ENCODE measurements around the gene L3MBTL3. TPM values are rescaled to one million over a fixed set of nuclear protein-coding genes. Genes with fewer than 3 reads are reported as not detected.

L3MBTL3 gene
- total RNA-seq, 1 donor from 2014 or later = 13.8 TPM

DNA sequence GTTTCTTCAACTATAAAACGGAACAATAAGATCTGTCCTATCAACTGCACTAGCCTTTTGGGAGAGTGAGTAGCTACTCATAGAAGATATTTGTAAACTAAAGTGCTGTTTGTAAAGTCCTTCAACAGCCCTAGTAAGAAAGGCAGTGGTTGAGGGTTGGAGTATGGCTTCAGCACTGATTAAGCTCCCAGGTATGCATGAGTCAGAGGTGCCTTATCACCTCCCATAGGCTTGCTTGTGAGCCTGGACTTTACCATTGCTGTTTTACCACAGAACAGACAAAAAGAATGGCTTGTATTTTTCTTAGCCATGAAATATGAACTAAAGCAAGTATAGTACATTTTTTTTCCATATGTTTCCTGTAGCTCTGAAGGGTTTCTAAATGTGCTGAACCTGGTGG lies 160.3 kb downstream of the L3MBTL3 start:
- peak; percentile 17 for DNase-seq (ENCODE audit: low read depth)

DNA sequence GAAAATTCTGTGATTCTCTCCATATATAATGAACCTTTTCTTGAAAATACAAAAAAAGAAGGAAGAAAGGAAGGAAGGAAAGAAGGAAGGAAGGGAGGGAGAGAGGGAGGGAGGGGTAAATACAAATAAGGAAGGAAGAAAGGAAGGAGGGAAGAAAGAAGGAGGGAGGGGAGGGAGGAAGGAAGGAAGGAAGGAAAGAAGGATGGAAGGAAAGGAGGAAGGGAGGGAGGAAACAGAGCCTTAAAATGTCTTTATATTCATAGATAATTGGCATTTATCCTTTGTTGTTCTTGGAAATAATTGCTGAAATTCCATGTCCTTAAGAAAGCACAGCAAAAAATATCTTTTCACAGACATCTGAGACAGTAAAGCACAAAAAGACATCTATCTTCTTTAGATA lies 164.1 kb downstream of the L3MBTL3 start:
- DNase-seq (ENCODE audit: low read depth) = no peak

DNA sequence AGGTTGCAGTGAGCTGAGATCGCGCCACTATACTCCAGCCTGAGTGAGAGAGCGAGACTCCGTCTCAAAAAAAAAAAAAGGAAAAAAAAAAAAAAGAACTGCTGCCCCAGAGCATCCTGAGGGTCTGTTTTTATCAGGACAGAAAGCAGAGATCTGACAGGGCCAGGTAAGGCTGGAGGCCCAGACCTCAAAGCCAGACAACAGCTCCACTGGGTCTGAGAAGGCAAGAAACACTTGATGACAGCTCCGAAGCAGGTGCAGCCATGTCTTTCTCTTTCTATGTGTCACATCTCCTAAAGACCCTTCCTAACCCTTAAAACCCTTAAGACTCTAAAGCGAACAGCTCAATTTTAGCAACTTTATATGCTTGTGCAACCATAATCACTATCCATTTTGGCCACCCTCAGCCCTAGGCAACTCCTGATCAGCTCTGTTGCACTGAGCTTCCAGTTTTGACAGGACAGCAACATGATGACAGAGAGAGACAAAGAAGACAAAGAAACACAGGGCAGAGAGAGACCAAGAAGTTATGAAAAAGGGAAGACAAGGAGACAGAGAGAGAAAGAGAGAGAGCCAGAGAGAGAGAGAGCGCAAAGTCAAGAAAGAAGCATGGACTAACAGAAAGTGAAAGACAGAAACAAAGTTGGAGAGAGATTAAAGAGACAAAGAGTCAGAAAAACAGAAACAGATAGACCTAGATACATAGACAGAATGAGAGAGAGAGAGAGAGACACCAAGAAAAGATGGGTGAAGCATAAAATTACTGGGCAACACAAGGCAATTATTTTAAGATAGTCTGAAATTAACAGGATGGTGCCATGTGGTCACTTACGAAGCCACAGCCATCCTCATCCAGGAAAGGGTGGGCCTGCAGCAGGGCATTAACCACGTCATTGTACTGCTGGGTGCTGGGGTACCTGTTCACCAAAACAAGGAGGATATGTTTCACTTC lies 165.2 kb downstream of the L3MBTL3 start:
- no peak for DNase-seq (ENCODE audit: low read depth)

DNA sequence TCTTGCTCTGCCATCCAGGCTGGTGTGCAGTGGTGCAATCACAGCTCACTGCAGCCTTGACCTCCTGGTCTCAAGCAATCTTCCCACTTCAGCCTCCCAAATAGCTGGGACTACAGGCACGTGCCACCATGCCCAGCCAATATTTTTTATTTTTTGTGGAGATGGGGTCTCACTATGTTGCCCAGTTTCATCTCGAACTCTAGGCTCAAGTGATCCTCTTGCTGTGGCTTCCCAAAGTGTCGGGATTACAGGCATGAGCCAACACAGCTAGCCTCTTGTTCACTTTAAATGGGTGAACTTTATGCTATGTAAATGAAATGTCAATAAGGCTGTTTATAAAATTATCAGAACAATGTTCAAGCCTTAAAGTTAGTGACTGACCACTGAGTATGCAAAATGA lies 167.3 kb downstream of the L3MBTL3 start:
- DNase-seq (ENCODE audit: low read depth) = no peak

DNA sequence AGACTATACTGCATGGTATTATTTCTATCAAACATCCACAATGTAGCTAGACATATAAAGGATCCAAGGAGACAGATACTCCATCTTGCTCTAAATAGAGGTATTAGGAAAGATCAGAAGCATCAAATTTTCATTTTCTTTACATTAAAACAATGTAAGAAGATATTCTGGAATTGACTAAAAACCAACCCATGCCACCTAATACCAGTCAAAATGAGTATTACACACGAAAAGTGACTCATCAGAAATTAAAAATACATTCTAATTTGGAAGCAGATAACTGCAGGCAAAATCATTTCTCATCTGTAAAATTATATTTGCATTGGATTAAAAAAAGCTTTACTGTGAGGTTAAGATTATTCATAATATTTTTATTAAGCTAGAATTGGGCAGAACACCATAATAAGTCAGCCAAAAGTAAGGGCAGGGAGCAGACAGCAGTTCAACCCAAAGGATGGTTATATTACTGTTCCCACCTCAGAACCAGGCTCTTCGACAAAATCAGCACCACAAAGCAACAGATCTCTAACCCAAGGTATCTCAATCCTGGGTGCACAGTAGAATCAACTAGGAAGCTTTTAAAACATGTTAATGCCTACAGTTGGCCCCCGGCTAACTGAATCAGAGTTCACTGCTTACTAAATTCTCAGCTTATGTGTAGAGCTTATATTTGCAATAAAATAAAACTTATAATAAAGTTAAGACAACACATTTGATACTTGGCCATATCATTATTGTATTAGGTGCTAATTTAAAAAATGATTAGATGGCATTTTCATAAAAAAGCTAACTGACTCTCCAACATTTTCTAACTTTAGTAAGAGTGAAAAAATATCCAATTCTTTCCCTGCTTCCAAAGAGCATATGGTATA lies 169.2 kb downstream of the L3MBTL3 start:
- DNase-seq (ENCODE audit: low read depth) = no peak

DNA sequence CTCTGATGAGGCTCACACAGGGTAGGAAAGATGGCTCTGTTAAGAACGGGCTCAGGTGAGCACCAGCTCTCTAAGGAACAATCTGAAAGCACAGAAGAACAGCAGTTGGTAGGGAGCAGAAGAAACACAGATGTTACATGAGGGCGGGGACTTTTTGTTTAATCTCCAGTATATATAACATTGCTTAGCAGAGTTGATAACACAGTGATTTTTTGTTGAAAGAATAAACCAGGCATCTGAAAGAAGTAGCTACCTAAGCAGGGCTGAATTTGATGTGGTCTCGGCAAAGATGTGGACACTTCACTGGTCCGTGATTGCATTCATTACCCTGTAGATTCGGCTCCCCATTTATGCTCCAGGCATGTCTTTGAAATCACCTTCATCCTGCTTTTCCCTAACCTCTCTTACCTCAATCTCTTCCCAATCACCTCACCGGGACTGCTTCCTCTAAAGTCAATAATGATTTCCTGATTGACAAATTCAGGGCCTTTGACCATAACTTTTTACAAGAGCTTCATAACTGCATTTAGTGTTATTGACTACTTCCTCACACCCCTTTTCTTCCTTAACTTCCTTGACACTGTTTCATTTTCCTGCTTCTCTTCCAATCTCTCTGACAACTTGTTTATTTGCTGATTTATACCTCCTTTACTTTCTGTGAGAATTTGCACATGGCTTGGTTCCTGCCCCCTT lies 170.0 kb downstream of the L3MBTL3 start:
- no peak for DNase-seq (ENCODE audit: low read depth)

DNA sequence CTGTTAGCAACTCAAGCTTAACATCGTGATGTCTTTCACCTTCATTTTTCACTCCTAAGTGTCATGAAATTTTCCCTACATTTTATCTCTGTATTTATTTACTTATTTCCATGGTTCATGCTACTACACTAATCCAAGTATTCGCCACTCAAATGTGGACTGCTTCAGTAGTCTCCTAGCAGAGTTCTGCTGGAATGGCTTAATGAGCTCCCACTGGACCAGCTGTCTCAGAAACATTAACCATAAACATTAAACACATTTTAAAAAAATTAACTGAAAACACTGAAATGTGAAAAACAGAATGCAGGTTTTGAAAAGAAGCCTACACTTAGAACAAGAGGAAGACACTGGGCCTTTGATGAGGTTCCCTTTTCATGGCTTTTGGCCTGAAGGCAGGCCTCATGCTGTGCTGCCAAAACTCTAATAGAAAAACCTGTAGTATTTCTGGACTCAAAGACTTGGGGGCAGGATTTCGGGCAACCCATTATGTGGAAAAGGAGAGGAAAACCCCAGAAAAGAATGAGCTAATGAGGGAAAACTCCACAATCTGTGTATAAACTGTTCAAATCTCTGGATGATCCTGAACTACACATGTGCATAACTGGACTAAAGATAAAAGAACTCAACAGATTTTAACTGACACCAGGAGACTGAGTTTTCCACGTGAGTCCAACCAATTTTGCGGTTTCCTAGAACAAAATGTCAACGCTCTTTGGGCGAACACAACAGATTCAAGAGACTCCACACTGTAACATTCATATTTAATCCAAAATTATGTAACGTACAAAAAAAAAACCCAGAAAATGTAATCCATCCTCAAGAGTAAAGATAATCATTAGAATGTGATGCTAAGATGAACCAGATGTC lies 171.4 kb downstream of the L3MBTL3 start:
- DNase-seq (ENCODE audit: low read depth) = no peak

Other genes with a start within 250 kb of the L3MBTL3 start
- gene TMEM244, start 157.3 kb upstream of the L3MBTL3 start, total RNA-seq = 0.83 TPM in 1 of 2 replicates, not detected in the other
- gene SAMD3, start 204.4 kb downstream of the L3MBTL3 start, total RNA-seq = not detected in 2 replicates

Data from myocyte (in vitro differentiated cells).